OCI-LY1 (cell line): Measurements from ENCODE around the gene MAGT1.
"Not testable (repeated sequence)": the region's sequence is repeated elsewhere in the genome, so short reads cannot be mapped to it uniquely, and the experiment has no call there.

Experiments
- H2AFZ ChIP-seq: fragments of 200-600 bp; sonication (generic), shearing (Covaris generic); 2 replicates; pipeline ENCODE4 v1.6.0; 2014; ENCODE audit warnings: antibody characterized with exemption, mild to moderate bottlenecking, low read length
- H3F3A ChIP-seq: fragments of 200-600 bp; sonication (generic), shearing (Covaris generic); 2 replicates; pipeline ENCODE4 v1.6.0; 2014; ENCODE audit warnings: mild to moderate bottlenecking, antibody characterized with exemption, low read length, moderate library complexity; ENCODE audit not compliant: insufficient read depth
- H3K27ac ChIP-seq: fragments of 200-600 bp; sonication (generic); 2 replicates; pipeline ENCODE4 v1.5.1; 2014; ENCODE audit warnings: low read length, mixed run types, mild to moderate bottlenecking, low read depth; ENCODE audit not compliant: poor library complexity, severe bottlenecking
- H3K27me3 ChIP-seq: fragments of 200-600 bp; sonication (generic); 2 replicates; pipeline ENCODE4 v1.6.0; 2014; ENCODE audit warnings: antibody characterized with exemption, mild to moderate bottlenecking, low read length, moderate library complexity; ENCODE audit not compliant: insufficient read depth
- H3K36me3 ChIP-seq: fragments of 200-600 bp; sonication (generic); 2 replicates; pipeline ENCODE4 v1.6.1; 2014; ENCODE audit warnings: mild to moderate bottlenecking, antibody characterized with exemption, low read length, moderate library complexity, mixed read lengths; ENCODE audit not compliant: insufficient read depth
- H3K4me1 ChIP-seq: fragments of 200-600 bp; sonication (generic); 2 replicates; pipeline ENCODE4 v1.5.1; 2014; ENCODE audit warnings: mild to moderate bottlenecking, low read length, moderate library complexity; ENCODE audit not compliant: insufficient read depth, severe bottlenecking
- H3K4me2 ChIP-seq: fragments of 200-600 bp; sonication (generic), shearing (Covaris generic); 2 replicates; pipeline ENCODE4 v1.6.1; 2014; ENCODE audit warnings: low read length
- H3K4me3 ChIP-seq: fragments of 200-600 bp; sonication (generic); 2 replicates; pipeline ENCODE4 v1.5.1; 2014; ENCODE audit warnings: low read length, low read depth, mild to moderate bottlenecking, mixed read lengths; ENCODE audit not compliant: poor library complexity, severe bottlenecking
- H3K79me2 ChIP-seq: fragments of 200-600 bp; shearing (Covaris generic); 2 replicates; pipeline ENCODE4 v1.6.1; 2016; ENCODE audit warnings: mixed run types, low read length, mixed read lengths; ENCODE audit not compliant: insufficient read depth
- H3K9ac ChIP-seq: fragments of 200-600 bp; sonication (generic), shearing (Covaris generic); 2 replicates; pipeline ENCODE4 v1.6.1; 2014; ENCODE audit warnings: mild to moderate bottlenecking, low read length, mixed read lengths
- H3K9me2 ChIP-seq: fragments of 200-600 bp; sonication (generic), shearing (Covaris generic); 2 replicates; pipeline ENCODE4 v1.6.1; 2014; ENCODE audit warnings: low read depth, mild to moderate bottlenecking, low read length, mixed read lengths
- H3K9me3 ChIP-seq: fragments of 200-600 bp; shearing (Covaris generic); 2 replicates; pipeline ENCODE4 v1.6.1; 2014; ENCODE audit warnings: low read length, mixed read lengths
- H4K20me1 ChIP-seq: fragments of 200-600 bp; sonication (generic), shearing (Covaris generic); 2 replicates; pipeline ENCODE4 v1.6.0; 2016; ENCODE audit warnings: mild to moderate bottlenecking, low read length; ENCODE audit not compliant: insufficient read depth
- CTCF ChIP-seq: fragments of 200-600 bp; sonication (generic), shearing (Covaris generic); IDR thresholded peaks from 2 replicates; pipeline ENCODE4 v1.5.1; 2017; ENCODE audit warnings: mild to moderate bottlenecking, antibody characterized with exemption, low read length, moderate library complexity, mixed read lengths
- EZH2 ChIP-seq: fragments of 200-600 bp; sonication (generic), shearing (Covaris generic); IDR thresholded peaks from 2 replicates; pipeline ENCODE4 v1.8.0; 2017; ENCODE audit warnings: borderline replicate concordance, mixed run types, mild to moderate bottlenecking, antibody characterized with exemption, low read length, moderate library complexity, mixed read lengths

The MAGT1 gene

GRCh38 chrX:77893713-77894112 lies 1.5 kb downstream of the MAGT1 start:
- Histone ChIP-seq H3K4me1 (peaks cover 19% of the 10 kb centered on the region), H3K27ac (no peak overlapping the region), H3K4me3 (peak overlapping the region; percentile 91), H2AFZ (no peak overlapping the region), H3K4me2 (peak overlapping the region; percentile 88), H3K9me3 (no peaks in the 10 kb centered on the region), H3K27me3 (no peaks in the 10 kb centered on the region), H3F3A (no peaks in the 10 kb centered on the region), H3K36me3 (peaks cover 10% of the 10 kb centered on the region; the same call in 1 of the 2 replicates), H3K9ac (peak overlapping the region; percentile 80), H4K20me1 (no peaks in the 10 kb centered on the region), H3K9me2 (no peaks in the 10 kb centered on the region), H3K79me2 (peaks cover 42% of the 10 kb centered on the region)
- TF ChIP-seq EZH2 (no peak), CTCF (no peak)

GRCh38 chrX:77892887-77893286 lies 2.3 kb downstream of the MAGT1 start:
- Histone ChIP-seq H3K4me1 (peaks cover 18% of the 10 kb centered on the region), H2AFZ (no peak overlapping the region), H3K27me3 (no peaks in the 10 kb centered on the region), H3K9me2 (no peaks in the 10 kb centered on the region), H3K27ac (no peak overlapping the region), H3K4me2 (peak overlapping the region; percentile 88; the same call in 1 of the 2 replicates), H3K79me2 (peaks cover 49% of the 10 kb centered on the region), H3K9ac (no peak overlapping the region), H4K20me1 (no peaks in the 10 kb centered on the region), H3F3A (no peaks in the 10 kb centered on the region), H3K4me3 (peak overlapping the region; percentile 91), H3K36me3 (peaks cover 10% of the 10 kb centered on the region; the same call in 1 of the 2 replicates), H3K9me3 (no peaks in the 10 kb centered on the region)
- TF ChIP-seq CTCF, result no peak
- TF ChIP-seq EZH2, result no peak

GRCh38 chrX:77881418-77881817 lies 13.8 kb downstream of the MAGT1 start:
- not testable (repeated sequence) for H3K4me2 ChIP-seq, H3K9ac ChIP-seq, H3K27ac ChIP-seq, H3K9me3 ChIP-seq, H3K79me2 ChIP-seq, H3K4me1 ChIP-seq, H2AFZ ChIP-seq, H3F3A ChIP-seq, H3K9me2 ChIP-seq, H3K27me3 ChIP-seq, H4K20me1 ChIP-seq, H3K4me3 ChIP-seq, H3K36me3 ChIP-seq

- no peaks in the 10 kb centered on the region for H3K4me1 ChIP-seq
- H3K36me3 ChIP-seq, result peaks cover 33% of the 10 kb centered on the region
- H3K79me2 ChIP-seq, result peaks cover 4% of the 10 kb centered on the region; the same call in 1 of the 2 replicates
- H3K27me3 ChIP-seq, result no peaks in the 10 kb centered on the region
- no peaks in the 10 kb centered on the region for H4K20me1 ChIP-seq
- no peak overlapping the region for H3K27ac ChIP-seq
- H3K9ac ChIP-seq, result no peak overlapping the region
- no peaks in the 10 kb centered on the region for H3K9me3 ChIP-seq
- TF ChIP-seq EZH2, result no peak
- no peak for TF ChIP-seq CTCF
- no peak overlapping the region for H3K4me2 ChIP-seq
- no peaks in the 10 kb centered on the region for H3F3A ChIP-seq
- H2AFZ ChIP-seq, result no peak overlapping the region
- H3K4me3 ChIP-seq, result no peak overlapping the region
- H3K9me2 ChIP-seq, result no peaks in the 10 kb centered on the region
Observed at GRCh38 chrX:77875372-77875771, 19.9 kb downstream of the MAGT1 start.

- not testable (repeated sequence) for H3K79me2 ChIP-seq, H2AFZ ChIP-seq, H3K4me3 ChIP-seq, H3K4me2 ChIP-seq, H3F3A ChIP-seq, H3K9ac ChIP-seq, H3K27ac ChIP-seq, H3K9me3 ChIP-seq, H4K20me1 ChIP-seq, H3K27me3 ChIP-seq, H3K4me1 ChIP-seq, H3K9me2 ChIP-seq
- peaks cover 11% of the 10 kb centered on the region for H3K36me3 ChIP-seq
Observed at GRCh38 chrX:77831544-77831943, 63.7 kb downstream of the MAGT1 start.
